A549 (cell line): ENCODE measurements around the gene SVOPL. TPM values are rescaled to one million over a fixed set of nuclear protein-coding genes. Genes with fewer than 3 reads are reported as not detected.

ENCODE experiments used
- ATAC-seq, 2 experiments: fragments of 200-7000 bp in 1 of 2; fragments of >200 bp in 1 of 2; cut with Nextera tagmentation in 1 of 2; cut with Tn5 transposase in 1 of 2; 3 replicates each; pipeline versions ENCODE4 v1.8.0 to v1.9.1; 2018 to 2020; ENCODE audit warnings: mild to moderate bottlenecking in 1 of 2, moderate library complexity in 1 of 2
- CTCF ChIA-PET: fragments of 300-600 bp; sonication (Branson Sonifier 250); formaldehyde crosslinking; extraction: SDS; loops from one replicate; lab custom pipeline; 2021; ENCODE audit warnings: antibody characterized with exemption, inconsistent platforms; lab: Yijun Ruan, JAX
- POLR2A ChIA-PET: fragments of 350-600 bp; formaldehyde crosslinking; extraction: SDS; loops from one replicate; lab custom pipeline; 2021; ENCODE audit warnings: antibody characterized with exemption, inconsistent platforms; lab: Yijun Ruan, JAX
- DNase-seq, 2 experiments: peaks; one replicate each; pipeline versions ENCODE4 v3.0.0 to v3.0.0-alpha.2; 2011 to 2016; ENCODE audit warnings: low read depth in 1 of 2, low spot score in 1 of 2
- FAIRE-seq: peaks from 2 replicates; lab custom pipeline; 2011; peaks lifted over from hg19 to GRCh38; lab: Jason Lieb, UNC
- H3K27ac ChIP-seq, 2 experiments: fragments of >200 bp; sonication (Bioruptor Twin); formaldehyde crosslinking; 3 replicates each; pipeline ENCODE4 v1.5.1; 2016 to 2017
- H3K4me1 ChIP-seq: fragments of >200 bp; sonication (Bioruptor Twin); formaldehyde crosslinking; 3 replicates; pipeline ENCODE4 v1.6.1; 2016
- H3K4me2 ChIP-seq: fragments of >200 bp; sonication (Bioruptor Twin); formaldehyde crosslinking; 3 replicates; pipeline ENCODE4 v1.6.1; 2016
- H3K4me3 ChIP-seq: fragments of >200 bp; sonication (Bioruptor Twin); formaldehyde crosslinking; 3 replicates; pipeline ENCODE4 v1.5.1; 2016
- H3K9me3 ChIP-seq: fragments of >200 bp; sonication (Bioruptor Twin); formaldehyde crosslinking; 3 replicates; pipeline ENCODE4 v1.6.1; 2016
- BCL3 ChIP-seq: fragments of >200 bp; sonication (Bioruptor Twin); formaldehyde crosslinking; IDR thresholded peaks from 3 replicates; pipeline ENCODE4 v1.6.1; 2016
- CHD2 ChIP-seq: fragments of 150-350 bp; IDR thresholded peaks from 2 replicates; pipeline ENCODE4 v1.6.1; 2014; ENCODE audit warnings: low read length; ENCODE audit not compliant: partially characterized antibody
- ESRRA ChIP-seq: fragments of 150-350 bp; IDR thresholded peaks from 2 replicates; pipeline ENCODE4 v1.6.1; 2014; ENCODE audit warnings: mild to moderate bottlenecking, low read length, borderline replicate concordance
- FOXS1 ChIP-seq: fragments of 250-450 bp; sonication (Bioruptor Pico); IDR thresholded peaks from 2 replicates; pipeline ENCODE4 v1.5.0; 2020; ENCODE audit warnings: mild to moderate bottlenecking, moderate library complexity
- HDAC2 ChIP-seq: fragments of 200-600 bp; sonication (generic); IDR thresholded peaks from 2 replicates; pipeline ENCODE4 v1.6.1; 2016
- HES2 ChIP-seq: fragments of >200 bp; sonication (Bioruptor Twin); formaldehyde crosslinking; IDR thresholded peaks from 2 replicates; pipeline ENCODE4 v1.6.1; 2016
- HOXA7 ChIP-seq: fragments of 250-450 bp; sonication (Bioruptor Pico); IDR thresholded peaks from 2 replicates; pipeline ENCODE4 v1.5.0; 2020; ENCODE audit warnings: mild to moderate bottlenecking, moderate library complexity
- HOXB13 ChIP-seq: fragments of 250-450 bp; sonication (Bioruptor Pico); IDR thresholded peaks from 2 replicates; pipeline ENCODE4 v1.5.0; 2020; ENCODE audit warnings: low read depth, mild to moderate bottlenecking, moderate library complexity
- HOXB5 ChIP-seq: fragments of 250-450 bp; sonication (Bioruptor Pico); IDR thresholded peaks from 2 replicates; pipeline ENCODE4 v1.5.0; 2020; ENCODE audit warnings: mild to moderate bottlenecking, moderate library complexity
- MAX ChIP-seq: IDR thresholded peaks from 2 replicates; pipeline ENCODE4 v1.6.1; 2012
- MYC ChIP-seq: IDR thresholded peaks from 2 replicates; pipeline ENCODE4 v1.6.1; 2012; ENCODE audit warnings: mild to moderate bottlenecking, inconsistent platforms, low read length, improper control_type of control experiment, borderline replicate concordance
- NPAS2 ChIP-seq: fragments of 250-450 bp; sonication (Bioruptor Pico); IDR thresholded peaks from 2 replicates; pipeline ENCODE4 v1.8.0; 2022; ENCODE audit warnings: mild to moderate bottlenecking, moderate library complexity, borderline replicate concordance
- POLR2AphosphoS2 ChIP-seq: conservative IDR thresholded peaks from 2 replicates; pipeline ENCODE4 v1.6.1; 2012; ENCODE audit warnings: low read length, improper control_type of control experiment, inconsistent platforms
- RCOR1 ChIP-seq: fragments of 150-350 bp; IDR thresholded peaks from 2 replicates; pipeline ENCODE4 v1.6.1; 2014; ENCODE audit warnings: antibody characterized with exemption, low read length, low read depth
- RNF2 ChIP-seq: fragments of 200-600 bp; sonication (generic); IDR thresholded peaks from 2 replicates; pipeline ENCODE4 v1.6.1; 2016; ENCODE audit warnings: low read depth, mild to moderate bottlenecking, antibody characterized with exemption, moderate library complexity, borderline replicate concordance
- SREBF2 ChIP-seq: fragments of 450-650 bp; IDR thresholded peaks from 2 replicates; pipeline ENCODE4 v1.6.1; 2014; ENCODE audit warnings: mild to moderate bottlenecking, moderate library complexity
- ZNF302 ChIP-seq: fragments of 250-450 bp; sonication (Bioruptor Pico); IDR thresholded peaks from 2 replicates; pipeline ENCODE4 v1.9.0; 2021; ENCODE audit warnings: inconsistent platforms, mild to moderate bottlenecking, moderate library complexity
- WGBS: methylation state at CpG from one replicate; pipeline ENCODE4 v1.1.6; 2017; ENCODE audit errors: missing lambda C conversion rate; 5-methylcytosine and 5-hydroxymethylcytosine counted together
- polyA plus RNA-seq, 4 experiments: library from polyadenylated mRNA; depleted of rRNA in 3 of 4; stranded (reverse); fragments of >200 nt; fragmentation: RNase III in 1 of 4; extraction: RNeasy Plus Mini Kit Qiagen cat#74134 plus additional on column Dnase treatment in 1 of 4; gene quantifications; 2 replicates in 3 of 4; 3 replicates in 1 of 4; pipeline ENCODE4 v1.2.3, GENCODE V29; 2011 to 2017
- TF ChIP-seq, protein P1 (sequence below): fragments of 250-450 bp; sonication (Bioruptor Pico); IDR thresholded peaks from 2 replicates; pipeline ENCODE4 v1.5.0; 2021; ENCODE audit warnings: mild to moderate bottlenecking, moderate library complexity, borderline replicate concordance

SVOPL gene
- polyA plus RNA-seq, 2 of the 4 experiments (the other 2 are of a cell fraction), result 0.21 TPM; not detected in 1

GRCh38 chr7:138716889-138717288, 15.7 kb upstream of the SVOPL start:
- Histone ChIP-seq H3K4me2 (no peak overlapping the region), H3K27ac (no peak overlapping the region), H3K4me1 (no peaks in the 10 kb centered on the region), H3K9me3 (no peaks in the 10 kb centered on the region), H3K4me3 (no peak overlapping the region)
- DNase-seq, result no peak
- POLR2A ChIA-PET, result no interaction called here
- no peak for FAIRE-seq
- no peak for ATAC-seq
- no peak for TF ChIP-seq POLR2AphosphoS2
- TF ChIP-seq MYC, result no peak
- TF ChIP-seq, protein P1, sequence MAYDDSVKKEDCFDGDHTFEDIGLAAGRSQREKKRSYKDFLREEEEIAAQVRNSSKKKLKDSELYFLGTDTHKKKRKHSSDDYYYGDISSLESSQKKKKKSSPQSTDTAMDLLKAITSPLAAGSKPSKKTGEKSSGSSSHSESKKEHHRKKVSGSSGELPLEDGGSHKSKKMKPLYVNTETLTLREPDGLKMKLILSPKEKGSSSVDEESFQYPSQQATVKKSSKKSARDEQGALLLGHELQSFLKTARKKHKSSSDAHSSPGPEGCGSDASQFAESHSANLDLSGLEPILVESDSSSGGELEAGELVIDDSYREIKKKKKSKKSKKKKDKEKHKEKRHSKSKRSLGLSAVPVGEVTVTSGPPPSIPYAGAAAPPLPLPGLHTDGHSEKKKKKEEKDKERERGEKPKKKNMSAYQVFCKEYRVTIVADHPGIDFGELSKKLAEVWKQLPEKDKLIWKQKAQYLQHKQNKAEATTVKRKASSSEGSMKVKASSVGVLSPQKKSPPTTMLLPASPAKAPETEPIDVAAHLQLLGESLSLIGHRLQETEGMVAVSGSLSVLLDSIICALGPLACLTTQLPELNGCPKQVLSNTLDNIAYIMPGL, result no peak
- TF ChIP-seq MAX, result no peak
- no peak for TF ChIP-seq HES2
- no peak for TF ChIP-seq HOXB5 (CRISPR knock-in tag)
- TF ChIP-seq RNF2, result no peak
- no peak for TF ChIP-seq HOXB13 (CRISPR knock-in tag)
- TF ChIP-seq SREBF2, result no peak
- CTCF ChIA-PET, result interaction anchor here (0.6 to 1.2 kb wide), 2 partner anchors 14 to 63 kb away, joined by 3 to 6 read pairs; no protein-coding TSS in a partner anchor
- 79% methylated on average over 5 of the region's 7 CpGs for WGBS

GRCh38 chr7:138713191-138713590, 12.0 kb upstream of the SVOPL start:
- Histone ChIP-seq H3K4me1 (no peaks in the 10 kb centered on the region), H3K4me2 (no peak overlapping the region), H3K9me3 (no peaks in the 10 kb centered on the region), H3K27ac (no peak overlapping the region), H3K4me3 (no peak overlapping the region)
- DNase-seq (no peak), ATAC-seq (no peak), FAIRE-seq (no peak)
- CTCF ChIA-PET, result interaction anchor here (0.6 to 1.0 kb wide), 3 partner anchors 14 to 173 kb away, joined by 3 to 5 read pairs (median 4); no protein-coding TSS in a partner anchor
- 68% methylated on average over 7 of the region's 7 CpGs for WGBS
- TF ChIP-seq RCOR1 (no peak), ZNF302 (CRISPR knock-in tag) (no peak), CHD2 (no peak), HOXB13 (CRISPR knock-in tag) (no peak), ESRRA (no peak), MYC (no peak)
- POLR2A ChIA-PET, result no interaction called here

GRCh38 chr7:138712652-138713051, 11.5 kb upstream of the SVOPL start:
- FAIRE-seq, result no peak
- WGBS, result 75% methylated on average over 9 of the region's 9 CpGs

More at GRCh38 chr7:138712652-138713051, 11.5 kb upstream of the SVOPL start:
- no peak for ATAC-seq
- no peak overlapping the region for H3K27ac ChIP-seq
- DNase-seq, result no peak
- no peaks in the 10 kb centered on the region for H3K4me1 ChIP-seq
- no peak overlapping the region for H3K4me2 ChIP-seq
- no peak overlapping the region for H3K4me3 ChIP-seq
- ChIA-PET POLR2A (no interaction called here), CTCF (interaction anchor here (0.6 to 1.0 kb wide), 2 partner anchors 15 to 174 kb away, joined by 3 to 5 read pairs; no protein-coding TSS in a partner anchor)
- no peak for TF ChIP-seq NPAS2
- no peak for TF ChIP-seq ESRRA
- no peak for TF ChIP-seq HOXA7
- no peak for TF ChIP-seq BCL3
- TF ChIP-seq HDAC2, result no peak
- TF ChIP-seq FOXS1, result no peak
- no peak for TF ChIP-seq ZNF302 (CRISPR knock-in tag)
- H3K9me3 ChIP-seq, result no peaks in the 10 kb centered on the region
